HCT116 (cell line): Measurements from ENCODE around the gene PLOD1. TPM values are rescaled to one million over a fixed set of nuclear protein-coding genes. Genes with fewer than 3 reads are reported as not detected.

Source experiments
- ATAC-seq: fragments of 200-7000 bp; cut with Tn5 transposase; 2 replicates; pipeline ENCODE4 v1.9.1; 2020; ENCODE audit warnings: mild to moderate bottlenecking, moderate library complexity
- Bru-seq: library from RNA; stranded (reverse); fragments of 400-500 nt; gene quantifications from one replicate; lab custom pipeline; 2021; lab: Mats Ljungman, UMichigan
- BruChase-seq, 2 experiments: library from RNA; stranded (reverse); fragments of 400-500 nt; gene quantifications; one replicate each; lab custom pipeline; 2021; lab: Mats Ljungman, UMichigan
- BruUV-seq: library from RNA; stranded (reverse); fragments of 400-500 nt; replicated peaks from 2 replicates; lab custom pipeline; 2021; lab: Mats Ljungman, UMichigan
- CTCF ChIA-PET: fragments of 300-600 bp; sonication (Branson Sonifier 250); formaldehyde crosslinking; loops from one replicate; lab custom pipeline; 2021; ENCODE audit warnings: antibody characterized with exemption; lab: Charles Lee
- POLR2A ChIA-PET: fragments of 300-600, 350-600 bp; sonication (Branson Sonifier 250); formaldehyde crosslinking; loops from one replicate; lab custom pipeline; 2021; ENCODE audit warnings: antibody characterized with exemption; lab: Charles Lee
- RAD21 ChIA-PET, 2 experiments: fragments of 300-600 bp; sonication (Branson Sonifier 250); formaldehyde crosslinking; loops; one replicate each; lab custom pipeline; 2023; ENCODE audit warnings: low total read pairs in 2 of 2; ENCODE audit not compliant: uncharacterized antibody in 2 of 2, unreplicated experiment in 2 of 2, low non-redundant PET in 1 of 2; lab: Charles Lee
- DNase-seq: peaks from one replicate; pipeline ENCODE4 v3.0.0-alpha.2; 2010; ENCODE audit warnings: low read depth, low spot score
- H2AFZ ChIP-seq: fragments of 200-600 bp; shearing (Covaris generic), sonication (generic); 2 replicates; pipeline ENCODE4 v1.6.1; 2017; ENCODE audit warnings: low read depth, mixed run types, mixed read lengths, antibody characterized with exemption, low read length; ENCODE audit not compliant: poor library complexity, severe bottlenecking
- H3K27ac ChIP-seq: 2 replicates; pipeline ENCODE4 v1.5.1; 2012; ENCODE audit warnings: low read depth, low read length
- H3K27me3 ChIP-seq: fragments of 200-600 bp; sonication (generic); 2 replicates; pipeline ENCODE4 v1.6.1; 2016; ENCODE audit warnings: mixed run types, low read length, mixed read lengths; ENCODE audit not compliant: insufficient read depth
- H3K36me3 ChIP-seq, 2 experiments: fragments of 200-500 bp in 1 of 2; fragments of 200-600 bp in 1 of 2; sonication (Bioruptor generic) in 1 of 2; sonication (generic) in 1 of 2; 2 replicates each; pipeline versions ENCODE4 v1.5.1 to v1.6.1; 2014 to 2016; ENCODE audit warnings: low read length in 2 of 2, inconsistent platforms in 1 of 2, mixed read lengths in 1 of 2, mixed run types in 1 of 2; ENCODE audit not compliant: insufficient read depth in 2 of 2, control insufficient read depth in 1 of 2
- H3K4me1 ChIP-seq, 2 experiments: fragments of 200-600 bp in 1 of 2; sonication (generic) in 1 of 2; 2 replicates each; pipeline versions ENCODE4 v1.5.1 to v1.6.1; 2012 to 2017; ENCODE audit warnings: low read length in 2 of 2, inconsistent platforms in 1 of 2, mild to moderate bottlenecking in 1 of 2, mixed read lengths in 1 of 2, mixed run types in 1 of 2, moderate library complexity in 1 of 2; ENCODE audit not compliant: insufficient read depth in 2 of 2, control insufficient read depth in 1 of 2
- H3K4me2 ChIP-seq: fragments of 200-600 bp; sonication (generic); 2 replicates; pipeline ENCODE4 v1.6.1; 2017; ENCODE audit warnings: mixed run types, low read length, mixed read lengths
- H3K4me3 ChIP-seq, 2 experiments: fragments of 200-600 bp in 1 of 2; sonication (generic) in 1 of 2; replicated peaks in 1 of 2; 2 replicates each; pipeline ENCODE4 v1.5.1; 2011 to 2016; ENCODE audit warnings: low read length in 2 of 2, control low read depth in 1 of 2, low read depth in 1 of 2, mild to moderate bottlenecking in 1 of 2, mixed read lengths in 1 of 2, mixed run types in 1 of 2
- H3K79me2 ChIP-seq: fragments of 200-600 bp; sonication (generic); 2 replicates; pipeline ENCODE4 v1.6.1; 2017; ENCODE audit warnings: mild to moderate bottlenecking, mixed run types, low read length, moderate library complexity, mixed read lengths; ENCODE audit not compliant: insufficient read depth
- H3K9ac ChIP-seq: fragments of 200-600 bp; sonication (generic); 2 replicates; pipeline ENCODE4 v1.6.1; 2016; ENCODE audit warnings: low read length, mixed read lengths
- H3K9me2 ChIP-seq: fragments of 200-600 bp; sonication (generic), shearing (Covaris generic); 2 replicates; pipeline ENCODE4 v1.6.1; 2017; ENCODE audit warnings: mixed run types, mild to moderate bottlenecking, moderate library complexity; ENCODE audit not compliant: insufficient read depth
- H3K9me3 ChIP-seq, 2 experiments: fragments of 200-500 bp in 1 of 2; fragments of 200-600 bp in 1 of 2; sonication (Bioruptor generic) in 1 of 2; sonication (generic) in 1 of 2; 2 replicates each; pipeline ENCODE4 v1.6.1; 2014 to 2017; ENCODE audit warnings: low read length in 2 of 2, mixed read lengths in 2 of 2, inconsistent platforms in 1 of 2, low read depth in 1 of 2, mild to moderate bottlenecking in 1 of 2, mixed run types in 1 of 2, moderate library complexity in 1 of 2; ENCODE audit not compliant: control insufficient read depth in 1 of 2, insufficient read depth in 1 of 2
- H4K20me1 ChIP-seq: fragments of 200-600 bp; sonication (generic), shearing (Covaris generic); 2 replicates; pipeline ENCODE4 v1.6.1; 2017; ENCODE audit warnings: mixed run types, mild to moderate bottlenecking, moderate library complexity; ENCODE audit not compliant: insufficient read depth
- CBX3 ChIP-seq: IDR thresholded peaks from 2 replicates; pipeline ENCODE4 v1.6.1; 2012; ENCODE audit warnings: low read depth
- CEBPB ChIP-seq: IDR thresholded peaks from 2 replicates; pipeline ENCODE4 v1.6.1; 2012; ENCODE audit warnings: low read depth
- EGR1 ChIP-seq: IDR thresholded peaks from 2 replicates; pipeline ENCODE4 v1.6.1; 2012; ENCODE audit warnings: low read depth
- ELF1 ChIP-seq: IDR thresholded peaks from 2 replicates; pipeline ENCODE4 v1.6.1; 2012; ENCODE audit warnings: low read depth, borderline replicate concordance
- EZH2phosphoT487 ChIP-seq: fragments of 200-600 bp; IDR thresholded peaks from 2 replicates; pipeline ENCODE4 v1.6.1; 2018; ENCODE audit warnings: antibody characterized with exemption, borderline replicate concordance
- FOSL1 ChIP-seq: IDR thresholded peaks from 2 replicates; pipeline ENCODE4 v1.6.1; 2012; ENCODE audit warnings: low read depth
- JUND ChIP-seq: IDR thresholded peaks from 2 replicates; pipeline ENCODE4 v1.6.1; 2012
- RAD21 ChIP-seq: IDR thresholded peaks from 2 replicates; pipeline ENCODE4 v1.6.1; 2012; ENCODE audit warnings: low read depth, mild to moderate bottlenecking
- REST ChIP-seq: IDR thresholded peaks from 2 replicates; pipeline ENCODE4 v1.6.1; 2012; ENCODE audit warnings: low read depth
- SIN3A ChIP-seq: IDR thresholded peaks from 2 replicates; pipeline ENCODE4 v1.6.1; 2012; ENCODE audit warnings: low read depth
- SP1 ChIP-seq: IDR thresholded peaks from 2 replicates; pipeline ENCODE4 v1.6.1; 2012; ENCODE audit warnings: low read depth
- SRF ChIP-seq: IDR thresholded peaks from 2 replicates; pipeline ENCODE4 v1.6.1; 2012; ENCODE audit warnings: low read depth
- TCF7L2 ChIP-seq: IDR thresholded peaks from 2 replicates; pipeline ENCODE4 v1.7.0; 2011; ENCODE audit warnings: borderline replicate concordance, inconsistent platforms; ENCODE audit not compliant: insufficient read depth, insufficient read length; ENCODE audit errors: extremely low read depth
- YY1 ChIP-seq: IDR thresholded peaks from 2 replicates; pipeline ENCODE4 v1.6.1; 2011; ENCODE audit warnings: low read length, low read depth, moderate library complexity, mild to moderate bottlenecking; ENCODE audit not compliant: insufficient replicate concordance; ENCODE audit errors: extremely low read depth
- intact Hi-C: fragments of 100-400 bp; cut with micrococcal nuclease; formaldehyde crosslinking; loops from 2 replicates; pipeline ENCODE4 v1.10.0; 2022
- long read RNA-seq: library from polyadenylated mRNA; unstranded; transcript quantifications from one replicate; pipeline ENCODE4 v2.0.0, GENCODE V29; 2021; ENCODE audit not compliant: unreplicated experiment
- polyA plus RNA-seq: library from polyadenylated mRNA; unstranded; fragments of >200 nt; gene quantifications from 2 replicates; pipeline ENCODE4 v1.2.1, GENCODE V29; 2012; ENCODE audit warnings: missing spikeins
- total RNA-seq: library from RNA; stranded (reverse); gene quantifications from one replicate; pipeline ENCODE4 v1.2.1, GENCODE V29; 2021; ENCODE audit not compliant: unreplicated experiment
- TF ChIP-seq, protein P1 (sequence below): IDR thresholded peaks from 2 replicates; pipeline ENCODE4 v1.6.1; 2012
- TF ChIP-seq, protein P2 (sequence below): IDR thresholded peaks from 2 replicates; pipeline ENCODE4 v1.6.1; 2011; ENCODE audit warnings: mild to moderate bottlenecking, low read length, moderate library complexity; ENCODE audit not compliant: insufficient replicate concordance; ENCODE audit errors: extremely low read depth
- TF ChIP-seq, protein P3 (sequence below), 3 experiments: fragments of 200-600 bp in 1 of 3; sonication (generic) in 1 of 3; IDR thresholded peaks in 2 of 3; conservative IDR thresholded peaks in 1 of 3; 2 replicates each; pipeline ENCODE4 v1.5.1; 2012 to 2017; ENCODE audit warnings: low read depth in 2 of 3, low read length in 2 of 3, antibody characterized with exemption in 1 of 3, borderline replicate concordance in 1 of 3, control low read depth in 1 of 3, mild to moderate bottlenecking in 1 of 3, mixed read lengths in 1 of 3, mixed run types in 1 of 3, moderate library complexity in 1 of 3; ENCODE audit not compliant: insufficient read depth in 1 of 3

PLOD1 gene
- total RNA-seq = 175 TPM
- 385 TPM in 2 replicates for polyA plus RNA-seq
- Bru-seq, nascent RNA = percentile 74 among the genes with signal in this experiment
- percentile 83 among the genes with signal in this experiment for BruChase-seq, experiment 1, labeled RNA remaining after a 6-hour chase
- BruChase-seq, experiment 2, labeled RNA remaining after a 2-hour chase = percentile 75 among the genes with signal in this experiment
- long read RNA-seq, transcript PLOD1-207 (2 exons, 2,339 nt) = minor isoform, 6 of 242 reads
- long read RNA-seq, transcript PLOD1-201 (19 exons, 2,940 nt) = major isoform, 117 of 242 reads
- long read RNA-seq, partial matches to known transcripts = 109 of 242 reads
- long read RNA-seq, other reads (novel, unspliced or antisense) = 10 of 242 reads

GRCh38 chr1:11934302-11935056 is at the start of gene PLOD1:
TSS of gene PLOD1 (plus strand) at chr1:11934717. CDS start at chr1:11934780, 63 bp downstream.
- Histone ChIP-seq H3K4me3 (peak within 1 kb of the TSS; percentile 86 to 88), H4K20me1 (no peaks in the 10 kb centered on the region), H3K27me3 (no peaks in the 10 kb centered on the region), H3K4me2 (peak within 1 kb of the TSS; percentile 96), H3K4me1 (peaks cover 35 to 72% of the 10 kb centered on the region in 2 experiments), H3K9ac (peak within 1 kb of the TSS; percentile 91), H2AFZ (peak within 1 kb of the TSS; percentile 50), H3K27ac (peak within 1 kb of the TSS; percentile 67), H3K9me2 (no peaks in the 10 kb centered on the region), H3K36me3 (peaks cover 0 to 12% of the 10 kb centered on the region in 2 experiments; a peak in 1 of 4 replicates), H3K79me2 (peaks cover 47% of the 10 kb centered on the region), H3K9me3 (no peaks in the 10 kb centered on the region)
- intact Hi-C loops = no loop called here
- ATAC-seq (peak; percentile 88), DNase-seq (no peak)
- ChIA-PET RAD21 (no interaction called here), CTCF (no interaction called here), POLR2A (interaction anchor here (1.6 to 10.4 kb wide), 2 partner anchors 25 to 85 kb away, joined by 6 to 162 read pairs; partner anchors contain the start of gene MIIP)
- BruUV-seq = no TSS peak
- TF ChIP-seq ELF1 = no peak
- no peak for TF ChIP-seq EZH2phosphoT487
- TF ChIP-seq CEBPB = no peak
- TF ChIP-seq REST = no peak
- no peak for TF ChIP-seq CBX3
- TF ChIP-seq, protein P1, sequence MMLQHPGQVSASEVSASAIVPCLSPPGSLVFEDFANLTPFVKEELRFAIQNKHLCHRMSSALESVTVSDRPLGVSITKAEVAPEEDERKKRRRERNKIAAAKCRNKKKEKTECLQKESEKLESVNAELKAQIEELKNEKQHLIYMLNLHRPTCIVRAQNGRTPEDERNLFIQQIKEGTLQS = no peak
- TF ChIP-seq, protein P2, sequence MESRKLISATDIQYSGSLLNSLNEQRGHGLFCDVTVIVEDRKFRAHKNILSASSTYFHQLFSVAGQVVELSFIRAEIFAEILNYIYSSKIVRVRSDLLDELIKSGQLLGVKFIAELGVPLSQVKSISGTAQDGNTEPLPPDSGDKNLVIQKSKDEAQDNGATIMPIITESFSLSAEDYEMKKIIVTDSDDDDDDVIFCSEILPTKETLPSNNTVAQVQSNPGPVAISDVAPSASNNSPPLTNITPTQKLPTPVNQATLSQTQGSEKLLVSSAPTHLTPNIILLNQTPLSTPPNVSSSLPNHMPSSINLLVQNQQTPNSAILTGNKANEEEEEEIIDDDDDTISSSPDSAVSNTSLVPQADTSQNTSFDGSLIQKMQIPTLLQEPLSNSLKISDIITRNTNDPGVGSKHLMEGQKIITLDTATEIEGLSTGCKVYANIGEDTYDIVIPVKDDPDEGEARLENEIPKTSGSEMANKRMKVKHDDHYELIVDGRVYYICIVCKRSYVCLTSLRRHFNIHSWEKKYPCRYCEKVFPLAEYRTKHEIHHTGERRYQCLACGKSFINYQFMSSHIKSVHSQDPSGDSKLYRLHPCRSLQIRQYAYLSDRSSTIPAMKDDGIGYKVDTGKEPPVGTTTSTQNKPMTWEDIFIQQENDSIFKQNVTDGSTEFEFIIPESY = no peak
- no peak for TF ChIP-seq SIN3A
- no peak for TF ChIP-seq FOSL1
- no peak for TF ChIP-seq EGR1
- no peak for TF ChIP-seq YY1
- no peak for TF ChIP-seq JUND
- no peak for TF ChIP-seq RAD21
- TF ChIP-seq TCF7L2 = no peak
- TF ChIP-seq SRF = no peak
- no peak for TF ChIP-seq SP1
- TF ChIP-seq, protein P3, sequence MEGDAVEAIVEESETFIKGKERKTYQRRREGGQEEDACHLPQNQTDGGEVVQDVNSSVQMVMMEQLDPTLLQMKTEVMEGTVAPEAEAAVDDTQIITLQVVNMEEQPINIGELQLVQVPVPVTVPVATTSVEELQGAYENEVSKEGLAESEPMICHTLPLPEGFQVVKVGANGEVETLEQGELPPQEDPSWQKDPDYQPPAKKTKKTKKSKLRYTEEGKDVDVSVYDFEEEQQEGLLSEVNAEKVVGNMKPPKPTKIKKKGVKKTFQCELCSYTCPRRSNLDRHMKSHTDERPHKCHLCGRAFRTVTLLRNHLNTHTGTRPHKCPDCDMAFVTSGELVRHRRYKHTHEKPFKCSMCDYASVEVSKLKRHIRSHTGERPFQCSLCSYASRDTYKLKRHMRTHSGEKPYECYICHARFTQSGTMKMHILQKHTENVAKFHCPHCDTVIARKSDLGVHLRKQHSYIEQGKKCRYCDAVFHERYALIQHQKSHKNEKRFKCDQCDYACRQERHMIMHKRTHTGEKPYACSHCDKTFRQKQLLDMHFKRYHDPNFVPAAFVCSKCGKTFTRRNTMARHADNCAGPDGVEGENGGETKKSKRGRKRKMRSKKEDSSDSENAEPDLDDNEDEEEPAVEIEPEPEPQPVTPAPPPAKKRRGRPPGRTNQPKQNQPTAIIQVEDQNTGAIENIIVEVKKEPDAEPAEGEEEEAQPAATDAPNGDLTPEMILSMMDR (IDR thresholded peaks at IDR 0.05 in 2 of 3, conservative IDR thresholded peaks at IDR 0.05 in 1 of 3; ENCODE audit: borderline replicate concordance in 1 of 3, insufficient read depth in 1 of 3, low read depth in 2 of 3, low read length in 2 of 3) = no peak
